Neural cell (in vitro differentiated cells): ENCODE results near the gene MFSD1. TPM values are rescaled to one million over a fixed set of nuclear protein-coding genes. Genes with fewer than 3 reads are reported as not detected.

Source experiments
- H2AFZ ChIP-seq: fragments of 200-600, 300-800 bp; sonication (generic), shearing (Covaris generic); 2 replicates; pipeline ENCODE4 v1.6.0; 2014; ENCODE audit warnings: low read depth, mild to moderate bottlenecking, antibody characterized with exemption, low read length, moderate library complexity
- H3F3A ChIP-seq: fragments of 200-600 bp; shearing (Covaris generic); 2 replicates; pipeline ENCODE4 v1.6.1; 2016; ENCODE audit warnings: mild to moderate bottlenecking, moderate library complexity, mixed read lengths, antibody characterized with exemption, low read length; ENCODE audit not compliant: insufficient read depth, poor library complexity, severe bottlenecking
- H3K27ac ChIP-seq: fragments of 200-600, 300-800 bp; sonication (generic), shearing (Covaris generic); 2 replicates; pipeline ENCODE4 v1.5.1; 2014; ENCODE audit warnings: mild to moderate bottlenecking, low read length, moderate library complexity
- H3K27me3 ChIP-seq: fragments of 300-800, 200-600 bp; sonication (generic), shearing (Covaris generic); 2 replicates; pipeline ENCODE4 v1.6.0; 2014; ENCODE audit warnings: mild to moderate bottlenecking, low read depth, low read length, moderate library complexity; ENCODE audit not compliant: insufficient read depth
- H3K36me3 ChIP-seq: fragments of 300-800, 200-600 bp; sonication (generic), shearing (Covaris generic); 2 replicates; pipeline ENCODE4 v1.5.1; 2014; ENCODE audit warnings: mild to moderate bottlenecking, antibody characterized with exemption, low read length, moderate library complexity; ENCODE audit not compliant: insufficient read depth
- H3K4me2 ChIP-seq: fragments of 300-800, 200-600 bp; sonication (generic), shearing (Covaris generic); 2 replicates; pipeline ENCODE4 v1.6.0; 2014; ENCODE audit warnings: mild to moderate bottlenecking, low read length
- H3K4me3 ChIP-seq: fragments of 300-800, 200-600 bp; sonication (generic), shearing (Covaris generic); 2 replicates; pipeline ENCODE4 v1.5.1; 2014; ENCODE audit warnings: mild to moderate bottlenecking, low read length, moderate library complexity
- H3K79me2 ChIP-seq: fragments of 200-600 bp; shearing (Covaris generic); replicated peaks from 2 replicates; pipeline ENCODE4 v1.6.0; 2014; ENCODE audit warnings: mild to moderate bottlenecking, low read length, moderate library complexity; ENCODE audit not compliant: insufficient read depth
- H3K9ac ChIP-seq: fragments of 300-800, 200-600 bp; sonication (generic), shearing (Covaris generic); 2 replicates; pipeline ENCODE4 v1.6.1; 2016; ENCODE audit warnings: mild to moderate bottlenecking, low read length, mixed read lengths
- H3K9me2 ChIP-seq: fragments of 200-600 bp; shearing (Covaris generic); 2 replicates; pipeline ENCODE4 v1.6.1; 2016; ENCODE audit warnings: mild to moderate bottlenecking, low read length, mixed read lengths; ENCODE audit not compliant: insufficient read depth
- H3K9me3 ChIP-seq: fragments of 200-600, 300-800 bp; sonication (generic), shearing (Covaris generic); 2 replicates; pipeline ENCODE4 v1.6.1; 2016; ENCODE audit warnings: mild to moderate bottlenecking, mixed run types, low read length, moderate library complexity, mixed read lengths
- H4K20me1 ChIP-seq: fragments of 200-600 bp; shearing (Covaris generic); 2 replicates; pipeline ENCODE4 v1.6.1; 2016; ENCODE audit warnings: mild to moderate bottlenecking, mixed run types; ENCODE audit not compliant: insufficient read depth
- EP300 ChIP-seq: fragments of 450-650 bp; conservative IDR thresholded peaks from 2 replicates; pipeline ENCODE4 v1.6.1; 2014; ENCODE audit warnings: antibody characterized with exemption, mild to moderate bottlenecking, moderate library complexity; ENCODE audit not compliant: poor library complexity, severe bottlenecking
- EZH2 ChIP-seq: fragments of 200-600, 300-800 bp; shearing (Covaris generic), sonication (generic); IDR thresholded peaks from 2 replicates; pipeline ENCODE4 v1.6.1; 2014; ENCODE audit warnings: antibody characterized with exemption, low read length, borderline replicate concordance, mild to moderate bottlenecking; ENCODE audit not compliant: insufficient read depth, poor library complexity, severe bottlenecking
- MXI1 ChIP-seq: fragments of 450-650 bp; conservative IDR thresholded peaks from 2 replicates; pipeline ENCODE4 v1.6.1; 2014; ENCODE audit warnings: antibody characterized with exemption, mild to moderate bottlenecking; ENCODE audit not compliant: poor library complexity, severe bottlenecking
- POLR2AphosphoS5 ChIP-seq: IDR thresholded peaks from 2 replicates; pipeline ENCODE4 v1.6.1; 2012
- RAD21 ChIP-seq: fragments of 450-650 bp; conservative IDR thresholded peaks from 2 replicates; pipeline ENCODE4 v1.6.1; 2014; ENCODE audit warnings: antibody characterized with exemption, mild to moderate bottlenecking, moderate library complexity
- SMC3 ChIP-seq: fragments of 450-650 bp; conservative IDR thresholded peaks from 2 replicates; pipeline ENCODE4 v1.6.1; 2014; ENCODE audit warnings: antibody characterized with exemption, mild to moderate bottlenecking, moderate library complexity; ENCODE audit not compliant: poor library complexity
- TAF1 ChIP-seq: IDR thresholded peaks from 2 replicates; pipeline ENCODE4 v1.6.1; 2012; ENCODE audit warnings: low read depth
- polyA plus RNA-seq: library from polyadenylated mRNA; depleted of rRNA; stranded (reverse); fragments of >200 nt; gene quantifications from 2 replicates; pipeline ENCODE4 v1.2.3, GENCODE V29; 2014
- TF ChIP-seq, protein P1 (sequence below): IDR thresholded peaks from 2 replicates; pipeline ENCODE4 v1.6.1; 2012; ENCODE audit warnings: borderline replicate concordance
- TF ChIP-seq, protein P2 (sequence below): fragments of 450-650 bp; IDR thresholded peaks from 2 replicates; pipeline ENCODE4 v1.5.1; 2014; ENCODE audit warnings: antibody characterized with exemption, mild to moderate bottlenecking, moderate library complexity; ENCODE audit not compliant: poor library complexity, severe bottlenecking

The MFSD1 gene
- polyA plus RNA-seq, 1 donor from 2014 or later, result 107 TPM

DNA sequence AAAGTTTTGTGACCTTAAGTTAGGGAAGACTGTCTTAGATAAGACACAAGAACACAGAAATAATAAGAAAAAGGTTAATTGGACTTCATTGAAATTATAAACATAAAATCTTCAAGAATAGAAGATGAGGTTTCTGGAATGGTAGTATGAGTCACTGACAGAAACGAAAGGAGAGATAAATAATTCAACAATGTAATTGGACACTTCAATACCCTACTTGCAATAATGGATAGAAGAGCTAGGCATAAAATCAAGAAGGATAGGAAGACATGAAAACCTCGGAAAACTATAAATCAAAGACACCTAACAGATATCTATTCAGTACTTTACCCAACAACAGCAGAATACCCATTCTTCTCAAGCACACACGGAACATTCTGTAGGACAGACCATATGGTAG is 15.9 kb upstream of the MFSD1 start:
- Histone ChIP-seq H3K36me3 (no peaks in the 10 kb centered on the region), H3F3A (no peaks in the 10 kb centered on the region), H2AFZ (no peak overlapping the region), H3K9me3 (no peaks in the 10 kb centered on the region), H4K20me1 (no peaks in the 10 kb centered on the region), H3K27ac (no peak overlapping the region), H3K4me3 (no peak overlapping the region), H3K9ac (no peak overlapping the region), H3K79me2 (no peaks in the 10 kb centered on the region), H3K27me3 (no peaks in the 10 kb centered on the region), H3K4me2 (no peak overlapping the region), H3K9me2 (no peaks in the 10 kb centered on the region)
- TF ChIP-seq EZH2, result no peak
- no peak for TF ChIP-seq MXI1
- TF ChIP-seq TAF1, result no peak
- TF ChIP-seq, protein P1, sequence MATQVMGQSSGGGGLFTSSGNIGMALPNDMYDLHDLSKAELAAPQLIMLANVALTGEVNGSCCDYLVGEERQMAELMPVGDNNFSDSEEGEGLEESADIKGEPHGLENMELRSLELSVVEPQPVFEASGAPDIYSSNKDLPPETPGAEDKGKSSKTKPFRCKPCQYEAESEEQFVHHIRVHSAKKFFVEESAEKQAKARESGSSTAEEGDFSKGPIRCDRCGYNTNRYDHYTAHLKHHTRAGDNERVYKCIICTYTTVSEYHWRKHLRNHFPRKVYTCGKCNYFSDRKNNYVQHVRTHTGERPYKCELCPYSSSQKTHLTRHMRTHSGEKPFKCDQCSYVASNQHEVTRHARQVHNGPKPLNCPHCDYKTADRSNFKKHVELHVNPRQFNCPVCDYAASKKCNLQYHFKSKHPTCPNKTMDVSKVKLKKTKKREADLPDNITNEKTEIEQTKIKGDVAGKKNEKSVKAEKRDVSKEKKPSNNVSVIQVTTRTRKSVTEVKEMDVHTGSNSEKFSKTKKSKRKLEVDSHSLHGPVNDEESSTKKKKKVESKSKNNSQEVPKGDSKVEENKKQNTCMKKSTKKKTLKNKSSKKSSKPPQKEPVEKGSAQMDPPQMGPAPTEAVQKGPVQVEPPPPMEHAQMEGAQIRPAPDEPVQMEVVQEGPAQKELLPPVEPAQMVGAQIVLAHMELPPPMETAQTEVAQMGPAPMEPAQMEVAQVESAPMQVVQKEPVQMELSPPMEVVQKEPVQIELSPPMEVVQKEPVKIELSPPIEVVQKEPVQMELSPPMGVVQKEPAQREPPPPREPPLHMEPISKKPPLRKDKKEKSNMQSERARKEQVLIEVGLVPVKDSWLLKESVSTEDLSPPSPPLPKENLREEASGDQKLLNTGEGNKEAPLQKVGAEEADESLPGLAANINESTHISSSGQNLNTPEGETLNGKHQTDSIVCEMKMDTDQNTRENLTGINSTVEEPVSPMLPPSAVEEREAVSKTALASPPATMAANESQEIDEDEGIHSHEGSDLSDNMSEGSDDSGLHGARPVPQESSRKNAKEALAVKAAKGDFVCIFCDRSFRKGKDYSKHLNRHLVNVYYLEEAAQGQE, result no peak
- TF ChIP-seq, protein P2, sequence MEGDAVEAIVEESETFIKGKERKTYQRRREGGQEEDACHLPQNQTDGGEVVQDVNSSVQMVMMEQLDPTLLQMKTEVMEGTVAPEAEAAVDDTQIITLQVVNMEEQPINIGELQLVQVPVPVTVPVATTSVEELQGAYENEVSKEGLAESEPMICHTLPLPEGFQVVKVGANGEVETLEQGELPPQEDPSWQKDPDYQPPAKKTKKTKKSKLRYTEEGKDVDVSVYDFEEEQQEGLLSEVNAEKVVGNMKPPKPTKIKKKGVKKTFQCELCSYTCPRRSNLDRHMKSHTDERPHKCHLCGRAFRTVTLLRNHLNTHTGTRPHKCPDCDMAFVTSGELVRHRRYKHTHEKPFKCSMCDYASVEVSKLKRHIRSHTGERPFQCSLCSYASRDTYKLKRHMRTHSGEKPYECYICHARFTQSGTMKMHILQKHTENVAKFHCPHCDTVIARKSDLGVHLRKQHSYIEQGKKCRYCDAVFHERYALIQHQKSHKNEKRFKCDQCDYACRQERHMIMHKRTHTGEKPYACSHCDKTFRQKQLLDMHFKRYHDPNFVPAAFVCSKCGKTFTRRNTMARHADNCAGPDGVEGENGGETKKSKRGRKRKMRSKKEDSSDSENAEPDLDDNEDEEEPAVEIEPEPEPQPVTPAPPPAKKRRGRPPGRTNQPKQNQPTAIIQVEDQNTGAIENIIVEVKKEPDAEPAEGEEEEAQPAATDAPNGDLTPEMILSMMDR, result no peak
- TF ChIP-seq SMC3, result no peak
- TF ChIP-seq EP300, result no peak
- TF ChIP-seq POLR2AphosphoS5, result no peak
- no peak for TF ChIP-seq RAD21

- H3F3A ChIP-seq, result no peaks in the 10 kb centered on the region
- no peak overlapping the region for H3K4me3 ChIP-seq
- no peaks in the 10 kb centered on the region for H3K79me2 ChIP-seq
- H4K20me1 ChIP-seq, result no peaks in the 10 kb centered on the region
- H3K9me3 ChIP-seq, result no peaks in the 10 kb centered on the region
- H3K9ac ChIP-seq, result no peak overlapping the region
- no peaks in the 10 kb centered on the region for H3K9me2 ChIP-seq
- no peak overlapping the region for H3K27ac ChIP-seq
- TF ChIP-seq SMC3 (no peak), POLR2AphosphoS5 (no peak), EZH2 (no peak), EP300 (no peak), RAD21 (no peak), TAF1 (no peak), MXI1 (no peak)
- TF ChIP-seq, protein P2, result no peak
- TF ChIP-seq, protein P1, result no peak
- H3K27me3 ChIP-seq, result no peaks in the 10 kb centered on the region
- H2AFZ ChIP-seq, result no peak overlapping the region
- H3K36me3 ChIP-seq, result no peaks in the 10 kb centered on the region
- no peak overlapping the region for H3K4me2 ChIP-seq
Observed at GRCh38 chr3:158788446-158788845, 13.4 kb upstream of the MFSD1 start.
